Bronchial epithelial cell (primary cell): Measurements from ENCODE around the gene S100A12. TPM values are rescaled to one million over a fixed set of nuclear protein-coding genes. Genes with fewer than 3 reads are reported as not detected.

ENCODE experiments used
- DNase-seq: peaks from one replicate; pipeline ENCODE4 v3.0.0-alpha.2; 2010; ENCODE audit warnings: low read depth
- FAIRE-seq: peaks from 2 replicates; lab custom pipeline; 2011; peaks lifted over from hg19 to GRCh38; lab: Jason Lieb, UNC
- H3K27me3 ChIP-seq: 2 replicates; pipeline ENCODE4 v1.5.1; 2011; ENCODE audit warnings: low read length; ENCODE audit not compliant: control insufficient read depth, insufficient read depth
- H3K36me3 ChIP-seq: 2 replicates; pipeline ENCODE4 v1.5.1; 2011; ENCODE audit warnings: low read length; ENCODE audit not compliant: control insufficient read depth, insufficient read depth
- H3K4me3 ChIP-seq: 2 replicates; pipeline ENCODE4 v1.5.1; 2011; ENCODE audit warnings: mild to moderate bottlenecking, low read depth, low read length, control low read depth
- total RNA-seq: library from RNA; depleted of rRNA; stranded (reverse); fragments of >200 nt; gene quantifications from 2 replicates; pipeline ENCODE4 v1.2.1, GENCODE V29; 2014
- TF ChIP-seq, protein P1 (sequence below): IDR thresholded peaks from 2 replicates; pipeline ENCODE4 v1.5.1; 2011; ENCODE audit warnings: mild to moderate bottlenecking, moderate library complexity, low read length, control low read depth, inconsistent platforms; ENCODE audit not compliant: insufficient read depth, severe bottlenecking

The S100A12 gene
- total RNA-seq, 1 donor from 2014 or later, result not detected

DNA sequence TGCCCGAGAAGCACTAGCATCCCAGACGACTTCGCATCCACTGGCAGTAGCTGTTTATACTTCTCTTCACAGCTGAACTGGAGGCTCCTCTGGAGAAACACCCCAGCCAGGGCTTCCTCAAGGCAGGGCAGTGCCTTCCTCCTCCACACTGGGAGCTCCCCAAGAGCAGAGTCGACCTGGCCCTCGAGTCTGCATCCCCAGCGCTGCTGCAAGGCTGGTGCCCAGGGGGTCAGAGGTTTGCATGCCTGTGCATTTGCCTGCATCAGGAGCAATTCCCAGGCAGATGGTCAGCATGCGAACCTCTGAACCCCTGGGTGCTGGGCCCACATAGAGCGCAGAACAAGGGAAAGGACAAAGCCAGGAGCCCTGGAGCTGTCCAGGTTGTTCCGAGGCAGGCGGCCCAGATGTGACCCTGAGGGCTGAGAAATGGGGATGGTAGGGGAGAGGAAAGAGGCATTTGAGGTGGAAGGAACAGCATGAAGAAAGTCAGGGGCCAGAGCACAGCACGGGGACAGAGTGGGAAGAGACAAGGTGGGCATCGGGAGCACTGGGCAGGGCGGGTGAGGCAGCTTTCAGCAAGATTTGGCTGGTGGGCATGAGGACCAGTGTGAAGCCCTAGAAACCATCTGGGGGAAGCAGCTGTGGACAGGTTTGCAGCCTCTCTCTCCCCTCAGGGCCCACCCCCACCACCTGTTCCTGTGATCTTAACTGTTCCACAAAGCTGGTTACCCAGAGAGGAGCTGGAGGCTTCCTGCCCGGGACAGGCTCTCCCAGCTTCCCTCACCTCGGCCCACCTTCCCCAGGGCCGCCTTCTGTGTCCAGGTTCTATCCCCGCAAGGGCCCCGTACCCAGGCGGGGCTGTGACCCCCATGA, 21.9 kb upstream of the S100A12 start:
- FAIRE-seq (peak; percentile 79), DNase-seq (no peak)
- TF ChIP-seq, protein P1, sequence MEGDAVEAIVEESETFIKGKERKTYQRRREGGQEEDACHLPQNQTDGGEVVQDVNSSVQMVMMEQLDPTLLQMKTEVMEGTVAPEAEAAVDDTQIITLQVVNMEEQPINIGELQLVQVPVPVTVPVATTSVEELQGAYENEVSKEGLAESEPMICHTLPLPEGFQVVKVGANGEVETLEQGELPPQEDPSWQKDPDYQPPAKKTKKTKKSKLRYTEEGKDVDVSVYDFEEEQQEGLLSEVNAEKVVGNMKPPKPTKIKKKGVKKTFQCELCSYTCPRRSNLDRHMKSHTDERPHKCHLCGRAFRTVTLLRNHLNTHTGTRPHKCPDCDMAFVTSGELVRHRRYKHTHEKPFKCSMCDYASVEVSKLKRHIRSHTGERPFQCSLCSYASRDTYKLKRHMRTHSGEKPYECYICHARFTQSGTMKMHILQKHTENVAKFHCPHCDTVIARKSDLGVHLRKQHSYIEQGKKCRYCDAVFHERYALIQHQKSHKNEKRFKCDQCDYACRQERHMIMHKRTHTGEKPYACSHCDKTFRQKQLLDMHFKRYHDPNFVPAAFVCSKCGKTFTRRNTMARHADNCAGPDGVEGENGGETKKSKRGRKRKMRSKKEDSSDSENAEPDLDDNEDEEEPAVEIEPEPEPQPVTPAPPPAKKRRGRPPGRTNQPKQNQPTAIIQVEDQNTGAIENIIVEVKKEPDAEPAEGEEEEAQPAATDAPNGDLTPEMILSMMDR, result no peak
- Histone ChIP-seq H3K27me3 (no peaks in the 10 kb centered on the region), H3K36me3 (no peaks in the 10 kb centered on the region), H3K4me3 (no peak overlapping the region)

DNA sequence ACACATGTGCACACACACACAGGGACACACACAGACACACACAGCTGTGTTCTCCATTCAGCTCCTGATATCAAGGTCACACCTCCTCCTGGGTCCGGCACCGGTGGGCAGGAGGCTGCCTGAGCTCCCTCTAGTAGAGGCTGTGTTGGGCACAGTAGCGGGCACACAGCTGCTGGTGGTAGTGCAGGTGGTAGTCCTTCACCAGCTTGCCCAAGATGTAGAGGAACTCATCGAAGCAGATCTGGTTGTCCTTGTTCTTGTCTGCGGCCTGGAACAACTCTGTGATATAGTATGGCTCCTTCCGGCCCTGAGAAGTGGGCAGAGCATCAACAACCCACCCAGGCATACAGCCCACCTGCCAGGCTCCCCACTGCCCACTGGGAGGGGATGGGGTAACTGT, 21.0 kb upstream of the S100A12 start:
- no peak for FAIRE-seq
- no peak for DNase-seq
- H3K36me3 ChIP-seq, result no peaks in the 10 kb centered on the region
- no peaks in the 10 kb centered on the region for H3K27me3 ChIP-seq
- TF ChIP-seq, protein P1, result no peak
- H3K4me3 ChIP-seq, result no peak overlapping the region

DNA sequence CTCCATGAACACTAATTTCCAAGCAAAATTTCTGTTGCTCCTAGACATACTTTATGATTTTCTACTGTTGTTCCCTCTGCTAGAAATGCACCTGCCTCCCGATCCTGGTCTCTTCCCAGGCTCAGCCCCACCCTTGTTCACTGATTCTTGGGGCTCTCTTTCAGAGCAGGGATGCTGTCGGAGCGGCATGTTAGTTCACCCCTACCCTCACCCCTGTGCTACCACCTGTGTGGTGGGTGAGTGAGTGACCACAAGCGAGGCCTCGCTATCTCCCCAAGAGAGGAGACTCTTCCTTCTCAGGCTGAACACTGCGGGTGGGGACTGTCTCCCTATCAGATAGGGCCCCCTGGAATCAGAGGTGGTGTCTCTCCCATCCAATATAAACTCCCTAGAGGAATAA, 20.4 kb upstream of the S100A12 start:
- Histone ChIP-seq H3K36me3 (no peaks in the 10 kb centered on the region), H3K27me3 (no peaks in the 10 kb centered on the region), H3K4me3 (no peak overlapping the region)
- no peak for FAIRE-seq
- DNase-seq, result no peak
- TF ChIP-seq, protein P1, result no peak

DNA sequence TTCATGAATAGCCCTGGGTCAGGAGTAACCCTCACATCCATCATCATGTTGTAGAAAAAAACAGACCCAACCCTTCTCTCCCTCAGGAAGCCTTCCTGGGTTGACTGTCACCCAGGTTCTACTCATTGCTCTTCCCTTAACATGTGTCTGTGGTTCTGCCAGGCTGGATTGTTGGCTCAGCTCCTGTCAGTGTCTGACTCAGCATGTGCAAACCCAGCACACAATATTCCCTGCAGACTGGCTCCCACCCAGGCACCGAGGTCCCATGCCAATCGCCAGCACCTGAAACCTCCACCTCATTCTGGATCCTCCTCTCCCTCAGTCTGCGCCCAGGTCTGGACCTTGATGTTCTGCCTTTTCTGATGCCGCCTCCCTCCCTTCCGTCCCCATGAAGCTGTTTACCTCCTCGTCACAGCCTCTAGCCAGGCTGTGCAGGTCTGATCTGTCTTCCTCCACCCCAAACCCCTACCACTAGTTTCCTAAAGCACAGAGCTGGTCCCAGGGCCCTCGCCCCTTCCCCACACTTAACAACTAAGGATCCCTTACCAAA, 19.8 kb upstream of the S100A12 start:
- peak; percentile 70 for FAIRE-seq
- DNase-seq, result peak; percentile 76
- Histone ChIP-seq H3K27me3 (no peaks in the 10 kb centered on the region), H3K36me3 (no peaks in the 10 kb centered on the region), H3K4me3 (no peak overlapping the region)
- TF ChIP-seq, protein P1, result no peak

DNA sequence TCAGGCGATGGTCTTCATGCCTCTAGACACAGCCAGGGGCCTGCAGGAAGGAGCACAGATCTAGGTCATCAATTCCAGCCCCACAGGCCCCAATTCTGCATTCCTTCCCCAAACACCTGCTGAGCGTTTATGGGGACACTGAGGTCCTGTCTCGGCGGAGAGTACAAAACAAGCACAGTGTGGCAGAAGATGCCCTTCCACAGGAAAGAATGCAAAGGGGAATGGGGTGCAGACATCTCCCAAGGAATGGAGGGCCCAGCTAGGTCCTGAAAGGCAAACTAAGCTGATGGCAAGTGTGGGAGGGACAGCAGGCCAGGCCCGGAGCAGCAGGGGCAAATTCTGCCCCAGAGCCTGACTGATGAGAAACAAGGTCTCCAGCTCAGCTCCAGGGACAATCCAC, 19.0 kb upstream of the S100A12 start:
- DNase-seq (no peak), FAIRE-seq (no peak)
- Histone ChIP-seq H3K36me3 (no peaks in the 10 kb centered on the region), H3K27me3 (no peaks in the 10 kb centered on the region), H3K4me3 (no peak overlapping the region)
- TF ChIP-seq, protein P1, result no peak
